Lower leg skin (tissue), 3 donors: Measurements from ENCODE around the gene ASGR1.
"Not testable (repeated sequence)": the region's sequence is repeated elsewhere in the genome, so short reads cannot be mapped to it uniquely, and the experiment has no call there.

ENCODE experiments used
- POLR2A ChIP-seq, 2 donors: fragments of 450-650 bp; IDR thresholded peaks; one replicate each; pipeline ENCODE4 v1.6.1; 2016 to 2017; ENCODE audit warnings: antibody characterized with exemption in 2 of 2, mild to moderate bottlenecking in 1 of 2, moderate library complexity in 1 of 2
- TF ChIP-seq, protein P1 (sequence below), 3 donors: fragments of 450-650 bp; IDR thresholded peaks; one replicate each; pipeline ENCODE4 v1.5.1; 2016; ENCODE audit warnings: antibody characterized with exemption in 3 of 3, mild to moderate bottlenecking in 3 of 3, moderate library complexity in 2 of 3

DNA sequence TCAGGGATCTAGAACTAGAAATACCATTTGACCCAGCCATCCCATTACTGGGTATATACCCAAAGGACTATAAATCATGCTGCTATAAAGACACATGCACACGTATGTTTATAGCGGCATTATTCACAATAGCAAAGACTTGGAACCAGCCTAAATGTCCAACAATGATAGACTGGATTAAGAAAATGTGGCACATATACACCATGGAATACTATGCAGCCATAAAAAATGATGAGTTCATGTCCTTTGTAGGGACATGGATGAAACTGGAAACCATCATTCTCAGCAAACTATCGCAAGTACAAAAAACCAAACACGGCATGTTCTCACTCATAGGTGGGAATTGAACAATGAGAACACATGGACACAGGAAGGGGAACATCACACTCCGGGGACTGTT is 51.7 kb downstream of the ASGR1 start:
- TF ChIP-seq, protein P1, sequence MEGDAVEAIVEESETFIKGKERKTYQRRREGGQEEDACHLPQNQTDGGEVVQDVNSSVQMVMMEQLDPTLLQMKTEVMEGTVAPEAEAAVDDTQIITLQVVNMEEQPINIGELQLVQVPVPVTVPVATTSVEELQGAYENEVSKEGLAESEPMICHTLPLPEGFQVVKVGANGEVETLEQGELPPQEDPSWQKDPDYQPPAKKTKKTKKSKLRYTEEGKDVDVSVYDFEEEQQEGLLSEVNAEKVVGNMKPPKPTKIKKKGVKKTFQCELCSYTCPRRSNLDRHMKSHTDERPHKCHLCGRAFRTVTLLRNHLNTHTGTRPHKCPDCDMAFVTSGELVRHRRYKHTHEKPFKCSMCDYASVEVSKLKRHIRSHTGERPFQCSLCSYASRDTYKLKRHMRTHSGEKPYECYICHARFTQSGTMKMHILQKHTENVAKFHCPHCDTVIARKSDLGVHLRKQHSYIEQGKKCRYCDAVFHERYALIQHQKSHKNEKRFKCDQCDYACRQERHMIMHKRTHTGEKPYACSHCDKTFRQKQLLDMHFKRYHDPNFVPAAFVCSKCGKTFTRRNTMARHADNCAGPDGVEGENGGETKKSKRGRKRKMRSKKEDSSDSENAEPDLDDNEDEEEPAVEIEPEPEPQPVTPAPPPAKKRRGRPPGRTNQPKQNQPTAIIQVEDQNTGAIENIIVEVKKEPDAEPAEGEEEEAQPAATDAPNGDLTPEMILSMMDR (IDR thresholded peaks at IDR 0.05) = not testable (repeated sequence)
- TF ChIP-seq POLR2A (IDR thresholded peaks at IDR 0.05) = not testable (repeated sequence)
